H1 (cell line): ENCODE data around the gene HELT. TPM values are rescaled to one million over a fixed set of nuclear protein-coding genes. Genes with fewer than 3 reads are reported as not detected.

Experiments used
- YY1 ChIP-seq: IDR thresholded peaks from 2 replicates; pipeline ENCODE4 v1.6.1; 2011; ENCODE audit warnings: low read depth, mild to moderate bottlenecking, low read length
- polyA plus RNA-seq, 7 experiments: library from polyadenylated mRNA; depleted of rRNA in 3 of 7; stranded (reverse) in 5 of 7; unstranded in 2 of 7; fragments of >200 nt in 5 of 7; fragments of 200-250 nt in 2 of 7; gene quantifications; 1 replicate in 5 of 7; 2 replicates in 1 of 7; 4 replicates in 1 of 7; pipeline versions ENCODE4 v1.2.1 to v1.2.3, GENCODE V29; 2011 to 2013; ENCODE audit warnings: missing spikeins in 2 of 7, mixed read lengths in 2 of 7
- total RNA-seq: library from RNA; stranded (reverse); fragmentation: NEBNext Ultra II Directional; extraction: Animal tissue kit (Norgen Biotek cat#: 25700); gene quantifications from 2 replicates; pipeline ENCODE4 v1.2.1, GENCODE V29; 2021
- TF ChIP-seq, protein P1 (sequence below): fragments of 300-600 bp; sonication (generic); IDR thresholded peaks from 2 replicates; pipeline ENCODE4 v1.7.1; 2012; ENCODE audit warnings: low read length, moderate library complexity, mild to moderate bottlenecking, inconsistent platforms; ENCODE audit not compliant: insufficient replicate concordance

The HELT gene
- total and polyA plus RNA-seq, 2 of the 8 experiments (the other 6 are each of a cell fraction or from before 2014, with no cell fraction given), result 0.32 to 0.35 TPM

- TF ChIP-seq, protein P1, sequence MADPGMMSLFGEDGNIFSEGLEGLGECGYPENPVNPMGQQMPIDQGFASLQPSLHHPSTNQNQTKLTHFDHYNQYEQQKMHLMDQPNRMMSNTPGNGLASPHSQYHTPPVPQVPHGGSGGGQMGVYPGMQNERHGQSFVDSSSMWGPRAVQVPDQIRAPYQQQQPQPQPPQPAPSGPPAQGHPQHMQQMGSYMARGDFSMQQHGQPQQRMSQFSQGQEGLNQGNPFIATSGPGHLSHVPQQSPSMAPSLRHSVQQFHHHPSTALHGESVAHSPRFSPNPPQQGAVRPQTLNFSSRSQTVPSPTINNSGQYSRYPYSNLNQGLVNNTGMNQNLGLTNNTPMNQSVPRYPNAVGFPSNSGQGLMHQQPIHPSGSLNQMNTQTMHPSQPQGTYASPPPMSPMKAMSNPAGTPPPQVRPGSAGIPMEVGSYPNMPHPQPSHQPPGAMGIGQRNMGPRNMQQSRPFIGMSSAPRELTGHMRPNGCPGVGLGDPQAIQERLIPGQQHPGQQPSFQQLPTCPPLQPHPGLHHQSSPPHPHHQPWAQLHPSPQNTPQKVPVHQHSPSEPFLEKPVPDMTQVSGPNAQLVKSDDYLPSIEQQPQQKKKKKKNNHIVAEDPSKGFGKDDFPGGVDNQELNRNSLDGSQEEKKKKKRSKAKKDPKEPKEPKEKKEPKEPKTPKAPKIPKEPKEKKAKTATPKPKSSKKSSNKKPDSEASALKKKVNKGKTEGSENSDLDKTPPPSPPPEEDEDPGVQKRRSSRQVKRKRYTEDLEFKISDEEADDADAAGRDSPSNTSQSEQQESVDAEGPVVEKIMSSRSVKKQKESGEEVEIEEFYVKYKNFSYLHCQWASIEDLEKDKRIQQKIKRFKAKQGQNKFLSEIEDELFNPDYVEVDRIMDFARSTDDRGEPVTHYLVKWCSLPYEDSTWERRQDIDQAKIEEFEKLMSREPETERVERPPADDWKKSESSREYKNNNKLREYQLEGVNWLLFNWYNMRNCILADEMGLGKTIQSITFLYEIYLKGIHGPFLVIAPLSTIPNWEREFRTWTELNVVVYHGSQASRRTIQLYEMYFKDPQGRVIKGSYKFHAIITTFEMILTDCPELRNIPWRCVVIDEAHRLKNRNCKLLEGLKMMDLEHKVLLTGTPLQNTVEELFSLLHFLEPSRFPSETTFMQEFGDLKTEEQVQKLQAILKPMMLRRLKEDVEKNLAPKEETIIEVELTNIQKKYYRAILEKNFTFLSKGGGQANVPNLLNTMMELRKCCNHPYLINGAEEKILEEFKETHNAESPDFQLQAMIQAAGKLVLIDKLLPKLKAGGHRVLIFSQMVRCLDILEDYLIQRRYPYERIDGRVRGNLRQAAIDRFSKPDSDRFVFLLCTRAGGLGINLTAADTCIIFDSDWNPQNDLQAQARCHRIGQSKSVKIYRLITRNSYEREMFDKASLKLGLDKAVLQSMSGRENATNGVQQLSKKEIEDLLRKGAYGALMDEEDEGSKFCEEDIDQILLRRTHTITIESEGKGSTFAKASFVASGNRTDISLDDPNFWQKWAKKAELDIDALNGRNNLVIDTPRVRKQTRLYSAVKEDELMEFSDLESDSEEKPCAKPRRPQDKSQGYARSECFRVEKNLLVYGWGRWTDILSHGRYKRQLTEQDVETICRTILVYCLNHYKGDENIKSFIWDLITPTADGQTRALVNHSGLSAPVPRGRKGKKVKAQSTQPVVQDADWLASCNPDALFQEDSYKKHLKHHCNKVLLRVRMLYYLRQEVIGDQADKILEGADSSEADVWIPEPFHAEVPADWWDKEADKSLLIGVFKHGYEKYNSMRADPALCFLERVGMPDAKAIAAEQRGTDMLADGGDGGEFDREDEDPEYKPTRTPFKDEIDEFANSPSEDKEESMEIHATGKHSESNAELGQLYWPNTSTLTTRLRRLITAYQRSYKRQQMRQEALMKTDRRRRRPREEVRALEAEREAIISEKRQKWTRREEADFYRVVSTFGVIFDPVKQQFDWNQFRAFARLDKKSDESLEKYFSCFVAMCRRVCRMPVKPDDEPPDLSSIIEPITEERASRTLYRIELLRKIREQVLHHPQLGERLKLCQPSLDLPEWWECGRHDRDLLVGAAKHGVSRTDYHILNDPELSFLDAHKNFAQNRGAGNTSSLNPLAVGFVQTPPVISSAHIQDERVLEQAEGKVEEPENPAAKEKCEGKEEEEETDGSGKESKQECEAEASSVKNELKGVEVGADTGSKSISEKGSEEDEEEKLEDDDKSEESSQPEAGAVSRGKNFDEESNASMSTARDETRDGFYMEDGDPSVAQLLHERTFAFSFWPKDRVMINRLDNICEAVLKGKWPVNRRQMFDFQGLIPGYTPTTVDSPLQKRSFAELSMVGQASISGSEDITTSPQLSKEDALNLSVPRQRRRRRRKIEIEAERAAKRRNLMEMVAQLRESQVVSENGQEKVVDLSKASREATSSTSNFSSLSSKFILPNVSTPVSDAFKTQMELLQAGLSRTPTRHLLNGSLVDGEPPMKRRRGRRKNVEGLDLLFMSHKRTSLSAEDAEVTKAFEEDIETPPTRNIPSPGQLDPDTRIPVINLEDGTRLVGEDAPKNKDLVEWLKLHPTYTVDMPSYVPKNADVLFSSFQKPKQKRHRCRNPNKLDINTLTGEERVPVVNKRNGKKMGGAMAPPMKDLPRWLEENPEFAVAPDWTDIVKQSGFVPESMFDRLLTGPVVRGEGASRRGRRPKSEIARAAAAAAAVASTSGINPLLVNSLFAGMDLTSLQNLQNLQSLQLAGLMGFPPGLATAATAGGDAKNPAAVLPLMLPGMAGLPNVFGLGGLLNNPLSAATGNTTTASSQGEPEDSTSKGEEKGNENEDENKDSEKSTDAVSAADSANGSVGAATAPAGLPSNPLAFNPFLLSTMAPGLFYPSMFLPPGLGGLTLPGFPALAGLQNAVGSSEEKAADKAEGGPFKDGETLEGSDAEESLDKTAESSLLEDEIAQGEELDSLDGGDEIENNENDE, result no peak
- TF ChIP-seq YY1, result no peak
Observed at GRCh38 chr4:185002784-185003183, 15.5 kb upstream of the HELT start (continued).
